ENCODE measurements around the gene GREB1.

The GREB1 gene

GRCh38 chr2:11687736-11688135, 153.9 kb downstream of the GREB1 start:
- DNase-seq (ENCODE audit: low read depth) = no peak
- no peak for TF ChIP-seq CTCF (conservative IDR thresholded peaks at IDR 0.05; ENCODE audit: low read depth, low read length)
- no peak overlapping the region for H3K4me3 ChIP-seq (ENCODE audit: low read depth, low read length)

GRCh38 chr2:11688222-11689069, 154.6 kb downstream of the GREB1 start:
- DNase-seq (ENCODE audit: low read depth) = peak; percentile 84
- peak overlapping the region; percentile 43 for H3K4me3 ChIP-seq (ENCODE audit: low read depth, low read length)
- TF ChIP-seq CTCF (conservative IDR thresholded peaks at IDR 0.05; ENCODE audit: low read depth, low read length) = peak; percentile 86

GRCh38 chr2:11691076-11691660, 157.3 kb downstream of the GREB1 start:
- TF ChIP-seq CTCF (conservative IDR thresholded peaks at IDR 0.05; ENCODE audit: low read depth, low read length) = no peak
- DNase-seq (ENCODE audit: low read depth) = no peak
- no peak overlapping the region for H3K4me3 ChIP-seq (ENCODE audit: low read depth, low read length)

Measured in choroid plexus epithelial cell (primary cell).